ENCODE measurements around the gene RFX8.
"Not testable (repeated sequence)": the region's sequence is repeated elsewhere in the genome, so short reads cannot be mapped to it uniquely, and the experiment has no call there.

The RFX8 gene

GRCh38 chr2:101438555-101438954 lies 36.4 kb downstream of the RFX8 start:
- DNase-seq: not testable (repeated sequence)

GRCh38 chr2:101435001-101435862 lies 39.7 kb downstream of the RFX8 start:
- no peak for DNase-seq

GRCh38 chr2:101433465-101433864 lies 41.4 kb downstream of the RFX8 start:
- no peak for DNase-seq

GRCh38 chr2:101432411-101433181 lies 42.3 kb downstream of the RFX8 start:
- DNase-seq: no peak

GRCh38 chr2:101431486-101431885 lies 43.4 kb downstream of the RFX8 start:
- no peak for DNase-seq

- DNase-seq: no peak
Observed at GRCh38 chr2:101430156-101430555, 44.8 kb downstream of the RFX8 start.

- no peak for DNase-seq
Observed at GRCh38 chr2:101429453-101429852, 45.5 kb downstream of the RFX8 start.

- no peak for DNase-seq
Observed at GRCh38 chr2:101428422-101429176, 46.3 kb downstream of the RFX8 start.

GRCh38 chr2:101427743-101428142 lies 47.2 kb downstream of the RFX8 start:
- DNase-seq: no peak

- DNase-seq: no peak
Observed at GRCh38 chr2:101427240-101427639, 47.7 kb downstream of the RFX8 start.

GRCh38 chr2:101426822-101427221 lies 48.1 kb downstream of the RFX8 start:
- no peak for DNase-seq

GRCh38 chr2:101420623-101421022 lies 54.3 kb downstream of the RFX8 start:
- DNase-seq: no peak

- peak; percentile 12 for DNase-seq
Observed at GRCh38 chr2:101419096-101419663, 55.7 kb downstream of the RFX8 start.

- DNase-seq: no peak
Observed at GRCh38 chr2:101418460-101419095, 56.3 kb downstream of the RFX8 start.

- no peak for DNase-seq
Observed at GRCh38 chr2:101416609-101417008, 58.3 kb downstream of the RFX8 start.

GRCh38 chr2:101415884-101416283 lies 59.0 kb downstream of the RFX8 start:
- no peak for DNase-seq

GRCh38 chr2:101415220-101415619 lies 59.7 kb downstream of the RFX8 start:
- no peak for DNase-seq

- no peak for DNase-seq
Observed at GRCh38 chr2:101412092-101412694, 62.7 kb downstream of the RFX8 start.

GRCh38 chr2:101410746-101411145 lies 64.2 kb downstream of the RFX8 start:
- no peak for DNase-seq

- DNase-seq: no peak
Observed at GRCh38 chr2:101410114-101410513, 64.8 kb downstream of the RFX8 start.

GRCh38 chr2:101409699-101410098 lies 65.2 kb downstream of the RFX8 start:
- no peak for DNase-seq

GRCh38 chr2:101408925-101409324 lies 66.0 kb downstream of the RFX8 start:
- DNase-seq: no peak

Measured in activated effector memory CD4-positive, alpha-beta T cell treated with Interleukin-2 at 50 U/mL for 16 hours (primary cell).